Thymus (tissue), 11 donors: ENCODE results near the gene TRIAP1. TPM values are rescaled to one million over a fixed set of nuclear protein-coding genes. Genes with fewer than 3 reads are reported as not detected.
"Not testable (repeated sequence)": the region's sequence is repeated elsewhere in the genome, so short reads cannot be mapped to it uniquely, and the experiment has no call there.

Source experiments
- DNase-seq, 9 donors: peaks; one replicate each; pipeline ENCODE4 v3.0.0-alpha.2; 2013; ENCODE audit warnings: low spot score in 9 of 9, low read depth in 6 of 9, missing footprints in 1 of 9
- H3K27ac ChIP-seq, 2 donors: one replicate each; pipeline ENCODE4 v1.5.1; 2013; ENCODE audit warnings: control low read depth in 1 of 2, low read depth in 1 of 2, low read length in 1 of 2, mild to moderate bottlenecking in 1 of 2, moderate library complexity in 1 of 2
- H3K27me3 ChIP-seq, 2 donors: one replicate each; pipeline ENCODE4 v1.5.1; 2013; ENCODE audit warnings: low read length in 1 of 2; ENCODE audit not compliant: control insufficient read depth in 2 of 2, insufficient read depth in 1 of 2
- H3K36me3 ChIP-seq, 2 donors: one replicate each; pipeline ENCODE4 v1.5.1; 2013; ENCODE audit warnings: low read length in 1 of 2, mild to moderate bottlenecking in 1 of 2, moderate library complexity in 1 of 2; ENCODE audit not compliant: control insufficient read depth in 2 of 2, insufficient read depth in 2 of 2
- H3K4me1 ChIP-seq, 2 donors: one replicate each; pipeline ENCODE4 v1.5.1; 2013; ENCODE audit warnings: low read length in 2 of 2; ENCODE audit not compliant: control insufficient read depth in 2 of 2, insufficient read depth in 2 of 2
- H3K4me3 ChIP-seq, 2 donors: one replicate each; pipeline ENCODE4 v1.5.1; 2013; ENCODE audit warnings: low read length in 2 of 2, control low read depth in 1 of 2, mild to moderate bottlenecking in 1 of 2
- H3K9me3 ChIP-seq, 2 donors: one replicate each; pipeline ENCODE4 v1.5.1; 2013; ENCODE audit warnings: low read length in 1 of 2, mild to moderate bottlenecking in 1 of 2; ENCODE audit not compliant: control insufficient read depth in 2 of 2, insufficient read depth in 1 of 2
- WGBS: extraction: QIAGEN DNeasy Blood & Tissue Kit; methylation state at CpG from one replicate; pipeline ENCODE4 v1.1.7; 2013; 5-methylcytosine and 5-hydroxymethylcytosine counted together
- polyA plus RNA-seq: library from polyadenylated mRNA; stranded (reverse); fragments of 200-250 nt; gene quantifications from one replicate; pipeline ENCODE4 v1.2.3, GENCODE V29; 2013
- total RNA-seq: library from RNA; stranded (reverse); fragments of 120-200 nt; gene quantifications from one replicate; pipeline ENCODE4 v1.2.4, GENCODE V29; 2013
- donor health status: healthy.

Gene TRIAP1
- total and polyA plus RNA-seq, 2 donors = 34.8 to 50.3 TPM

GRCh38 chr12:120463712-120464111 is 17.5 kb upstream of the TRIAP1 start:
- Histone ChIP-seq H3K36me3 (peaks cover 67 to 86% of the 10 kb centered on the region in 2 donors), H3K4me1 (peaks cover 9 to 12% of the 10 kb centered on the region in 2 donors), H3K4me3 (no peak overlapping the region), H3K9me3 (no peaks in the 10 kb centered on the region), H3K27me3 (no peaks in the 10 kb centered on the region), H3K27ac (no peak overlapping the region)
- no peak for DNase-seq
- 98% methylated on average over 5 of the region's 5 CpGs for WGBS

GRCh38 chr12:120462099-120462640 is 16.0 kb upstream of the TRIAP1 start:
- WGBS = 98% methylated on average over 3 of the region's 3 CpGs
- Histone ChIP-seq H3K36me3 (peaks cover 80 to 94% of the 10 kb centered on the region in 2 donors), H3K4me3 (no peak overlapping the region), H3K27ac (no peak overlapping the region), H3K9me3 (no peaks in the 10 kb centered on the region), H3K4me1 (peaks cover 0 to 2% of the 10 kb centered on the region in 2 donors), H3K27me3 (no peaks in the 10 kb centered on the region)
- no peak for DNase-seq

GRCh38 chr12:120460157-120460556 is 14.0 kb upstream of the TRIAP1 start:
- 97% methylated on average over 3 of the region's 3 CpGs for WGBS
- peaks cover 81 to 88% of the 10 kb centered on the region in 2 donors for H3K36me3 ChIP-seq
- no peak for DNase-seq
- no peaks in the 10 kb centered on the region for H3K4me1 ChIP-seq
- H3K4me3 ChIP-seq = no peak overlapping the region
- no peaks in the 10 kb centered on the region for H3K27me3 ChIP-seq
- no peak overlapping the region for H3K27ac ChIP-seq
- H3K9me3 ChIP-seq = no peaks in the 10 kb centered on the region

- WGBS = 97% methylated on average over 6 of the region's 6 CpGs
- Histone ChIP-seq H3K36me3 (peaks cover 68 to 76% of the 10 kb centered on the region in 2 donors), H3K27ac (no peak overlapping the region), H3K4me1 (no peaks in the 10 kb centered on the region), H3K4me3 (no peak overlapping the region), H3K9me3 (no peaks in the 10 kb centered on the region), H3K27me3 (no peaks in the 10 kb centered on the region)
- DNase-seq = no peak
Observed at GRCh38 chr12:120457133-120457532, 10.9 kb upstream of the TRIAP1 start.

GRCh38 chr12:120455302-120455701 is 9.1 kb upstream of the TRIAP1 start:
- H3K36me3 ChIP-seq = peaks cover 64 to 69% of the 10 kb centered on the region in 2 donors
- WGBS = 97% methylated on average over 7 of the region's 7 CpGs
- no peak overlapping the region for H3K27ac ChIP-seq
- H3K4me1 ChIP-seq = no peaks in the 10 kb centered on the region
- H3K27me3 ChIP-seq = no peaks in the 10 kb centered on the region
- no peak for DNase-seq
- H3K9me3 ChIP-seq = no peaks in the 10 kb centered on the region
- H3K4me3 ChIP-seq = no peak overlapping the region

GRCh38 chr12:120453977-120454376 is 7.8 kb upstream of the TRIAP1 start:
- H3K27ac ChIP-seq = no peak overlapping the region
- peaks cover 56 to 66% of the 10 kb centered on the region in 2 donors for H3K36me3 ChIP-seq
- H3K4me1 ChIP-seq = no peaks in the 10 kb centered on the region
- DNase-seq = peak in 2 of 9 donors; percentile 16 to 38
- H3K27me3 ChIP-seq = no peaks in the 10 kb centered on the region
- H3K9me3 ChIP-seq = no peaks in the 10 kb centered on the region
- no peak overlapping the region for H3K4me3 ChIP-seq
- WGBS = 91% methylated on average over 4 of the region's 4 CpGs

- no peak overlapping the region for H3K27ac ChIP-seq
- no peaks in the 10 kb centered on the region for H3K27me3 ChIP-seq
- H3K36me3 ChIP-seq = peaks cover 49 to 59% of the 10 kb centered on the region in 2 donors
- no peaks in the 10 kb centered on the region for H3K9me3 ChIP-seq
- over 99% methylated on average over 3 of the region's 3 CpGs for WGBS
- H3K4me3 ChIP-seq = no peak overlapping the region
- H3K4me1 ChIP-seq = peaks cover 0 to under 1% of the 10 kb centered on the region in 2 donors
- no peak for DNase-seq
Observed at GRCh38 chr12:120453060-120453750, 7.0 kb upstream of the TRIAP1 start.

- not testable (repeated sequence) for H3K4me1 ChIP-seq, H3K4me3 ChIP-seq, DNase-seq, H3K27me3 ChIP-seq, H3K9me3 ChIP-seq, H3K27ac ChIP-seq
- WGBS = 97% methylated on average over 5 of the region's 5 CpGs
- H3K36me3 ChIP-seq = peaks cover 42 to 53% of the 10 kb centered on the region in 2 donors
Observed at GRCh38 chr12:120452524-120452923, 6.3 kb upstream of the TRIAP1 start.

- over 99% methylated on average over 4 of the region's 4 CpGs for WGBS
- H3K9me3 ChIP-seq = peaks cover 0 to 2% of the 10 kb centered on the region in 2 donors
- H3K27ac ChIP-seq = no peak overlapping the region
- peaks cover 4 to 22% of the 10 kb centered on the region in 2 donors for H3K4me1 ChIP-seq
- peaks cover 20 to 42% of the 10 kb centered on the region in 2 donors for H3K36me3 ChIP-seq
- no peak for DNase-seq
- H3K27me3 ChIP-seq = no peaks in the 10 kb centered on the region
- no peak overlapping the region for H3K4me3 ChIP-seq
Observed at GRCh38 chr12:120447992-120448391, 1.8 kb upstream of the TRIAP1 start.
